Raji (cell line): Measurements from ENCODE around the gene TMEM164.

ENCODE experiments used
- POLR2A ChIP-seq: IDR thresholded peaks from 2 replicates; pipeline ENCODE4 v1.6.1; 2011; ENCODE audit warnings: low read depth, low read length, control low read depth; ENCODE audit not compliant: insufficient read depth

TMEM164 gene

GRCh38 chrX:110153896-110154295 lies 151.0 kb downstream of the TMEM164 start:
- no peak for TF ChIP-seq POLR2A

- no peak for TF ChIP-seq POLR2A
These were observed 152.8 kb downstream of the TMEM164 start for GRCh38 chrX:110155759-110156158.

GRCh38 chrX:110156167-110156754 lies 153.3 kb downstream of the TMEM164 start:
- no peak for TF ChIP-seq POLR2A

- TF ChIP-seq POLR2A, result no peak
These were observed 154.5 kb downstream of the TMEM164 start for GRCh38 chrX:110157444-110157843.

- no peak for TF ChIP-seq POLR2A
These were observed 156.3 kb downstream of the TMEM164 start for GRCh38 chrX:110159235-110159634.

GRCh38 chrX:110159865-110160264 lies 157.0 kb downstream of the TMEM164 start:
- TF ChIP-seq POLR2A, result no peak

- TF ChIP-seq POLR2A, result no peak
These were observed 158.4 kb downstream of the TMEM164 start for GRCh38 chrX:110161361-110161686.

- TF ChIP-seq POLR2A, result no peak
These were observed 159.2 kb downstream of the TMEM164 start for GRCh38 chrX:110162131-110162530.

GRCh38 chrX:110162867-110163266 lies 160.0 kb downstream of the TMEM164 start:
- TF ChIP-seq POLR2A, result no peak

- TF ChIP-seq POLR2A, result no peak
These were observed 160.6 kb downstream of the TMEM164 start for GRCh38 chrX:110163488-110163887.

GRCh38 chrX:110167952-110168451 lies 165.1 kb downstream of the TMEM164 start:
- no peak for TF ChIP-seq POLR2A

GRCh38 chrX:110168585-110168984 lies 165.7 kb downstream of the TMEM164 start:
- TF ChIP-seq POLR2A, result no peak

- TF ChIP-seq POLR2A, result no peak
These were observed 167.1 kb downstream of the TMEM164 start for GRCh38 chrX:110170029-110170428.

GRCh38 chrX:110171442-110171841 lies 168.5 kb downstream of the TMEM164 start:
- no peak for TF ChIP-seq POLR2A

GRCh38 chrX:110172215-110172614 lies 169.3 kb downstream of the TMEM164 start:
- no peak for TF ChIP-seq POLR2A

GRCh38 chrX:110173192-110174175 lies 170.6 kb downstream of the TMEM164 start:
- TF ChIP-seq POLR2A, result no peak
